Measurements from ENCODE around the gene HDDC2. TPM values are rescaled to one million over a fixed set of nuclear protein-coding genes. Genes with fewer than 3 reads are reported as not detected.

HDDC2 gene
- total and polyA plus RNA-seq, 2 of the 8 experiments (the other 6 are each of a cell fraction or from before 2014, with no cell fraction given): 89.3 to 129 TPM

GRCh38 chr6:125253881-125254280 lies 47.9 kb downstream of the HDDC2 start:
- DNase-seq (ENCODE audit: low read depth in 1 of 2, low spot score in 2 of 2) (no peak), FAIRE-seq (no peak)
- H3K36me3 ChIP-seq (ENCODE audit: control insufficient read depth in 2 of 4, insufficient read depth in 4 of 4, low read length in 3 of 4): no peaks in the 10 kb centered on the region
- H3K27ac ChIP-seq (ENCODE audit: low read depth, low read length): no peak overlapping the region
- no peak overlapping the region for H3K4me3 ChIP-seq (ENCODE audit: extremely low read depth in 1 of 4, insufficient read depth in 2 of 4, low read depth in 3 of 4, low read length in 4 of 4)
- H3K18ac ChIP-seq (ENCODE audit: extremely low read depth, low read length): no peak overlapping the region
- no peak overlapping the region for H4K8ac ChIP-seq (ENCODE audit: extremely low read depth, insufficient read depth, low read length)
- H2BK12ac ChIP-seq (ENCODE audit: low read depth, low read length): no peak overlapping the region
- H2AFZ ChIP-seq (ENCODE audit: low read length): no peak overlapping the region
- H3K9me3 ChIP-seq (ENCODE audit: insufficient read depth in 2 of 2, low read depth in 1 of 2, low read length in 1 of 2): no peaks in the 10 kb centered on the region
- H3K4ac ChIP-seq (replicated peaks; ENCODE audit: insufficient read length, low read depth, low read length): no peak overlapping the region
- TF ChIP-seq RFX5 (IDR thresholded peaks at IDR 0.05; ENCODE audit: borderline replicate concordance, low read depth, low read length) (no peak), EGR1 (IDR thresholded peaks at IDR 0.05; ENCODE audit: borderline replicate concordance, low read depth, low read length) (no peak), NRF1 (IDR thresholded peaks at IDR 0.05; ENCODE audit: low read depth, low read length) (no peak), CBX5 (IDR thresholded peaks at IDR 0.05; ENCODE audit: low read depth, low read length) (no peak)
- H3K79me1 ChIP-seq (ENCODE audit: low read depth, low read length): no peaks in the 10 kb centered on the region
- no peak overlapping the region for H2BK15ac ChIP-seq (ENCODE audit: low read length)
- no peak overlapping the region for H3K14ac ChIP-seq (ENCODE audit: insufficient read length)
- H2BK20ac ChIP-seq (ENCODE audit: low read length): no peak overlapping the region
- CTCF ChIA-PET (ENCODE audit: partially characterized antibody): no interaction called here
- POLR2A ChIA-PET (ENCODE audit: partially characterized antibody): interaction anchor here (0.8 kb wide), 1 partner anchor 11 kb away, joined by 3 read pairs; no protein-coding TSS in a partner anchor
- H3K23me2 ChIP-seq (ENCODE audit: low read depth, low read length): no peaks in the 10 kb centered on the region
- no peaks in the 10 kb centered on the region for H3K79me2 ChIP-seq (ENCODE audit: control insufficient read depth in 1 of 2, insufficient read depth in 2 of 2, low read length in 2 of 2)
- H2AK5ac ChIP-seq (ENCODE audit: low read depth, low read length): no peak overlapping the region
- H3K9ac ChIP-seq (replicated peaks in 1 of 4; ENCODE audit: extremely low read depth in 1 of 4, low read depth in 3 of 4, low read length in 3 of 4): no peak overlapping the region
- no peak overlapping the region for H4K5ac ChIP-seq (ENCODE audit: insufficient read length, low read depth, low read length)
- no peak overlapping the region for H4K91ac ChIP-seq (replicated peaks; ENCODE audit: insufficient read length, low read length)
- no peak overlapping the region for H3K23ac ChIP-seq (ENCODE audit: insufficient read length)
- no peaks in the 10 kb centered on the region for H4K20me1 ChIP-seq (replicated peaks in 1 of 2; ENCODE audit: control insufficient read depth in 1 of 2, insufficient read depth in 2 of 2, low read length in 2 of 2)
- no peak overlapping the region for H2BK5ac ChIP-seq (ENCODE audit: low read depth, low read length)
- no peak overlapping the region for H2BK120ac ChIP-seq (replicated peaks; ENCODE audit: low read depth, low read length)
- H3K56ac ChIP-seq (replicated peaks; ENCODE audit: insufficient read length, low read depth, low read length): no peak overlapping the region
- no peak overlapping the region for H3K4me2 ChIP-seq (ENCODE audit: insufficient read depth in 1 of 2, low read depth in 2 of 2, low read length in 2 of 2)
- peaks cover 0 to 2% (median 0%) of the 10 kb centered on the region in 4 experiments; a peak in 1 of 7 replicates for H3K4me1 ChIP-seq (replicated peaks in 1 of 4; ENCODE audit: control insufficient read depth in 3 of 4, insufficient read depth in 4 of 4, low read length in 3 of 4)
- WGBS, 2 experiments (ENCODE audit: extremely low coverage in 1 of 2, insufficient coverage in 1 of 2, insufficient read length in 1 of 2, insufficient replicate concordance in 2 of 2, low coverage in 1 of 2, low lambda C conversion rate in 2 of 2, missing lambda C conversion rate in 1 of 2): 93% methylated on average over 2 of the region's 2 CpGs; no CpG with 5 or more reads in 1 of the 2 experiments
- H3K27me3 ChIP-seq (replicated peaks in 1 of 4; ENCODE audit: control insufficient read depth in 3 of 4, extremely low read depth in 1 of 4, insufficient read depth in 3 of 4, low read length in 3 of 4): no peaks in the 10 kb centered on the region

Measured in H1 (cell line).